Activated naive CD4-positive, alpha-beta T cell treated with anti-CD3 and anti-CD28 coated beads, Interleukin-2, amount 50 U/mL, for 16 hours (primary cell): ENCODE results near the gene OR2V2.

Experiments used
- DNase-seq: peaks from one replicate; pipeline ENCODE4 v3.0.0-alpha.2; 2020

OR2V2 gene

GRCh38 chr5:181149806-181150733 lies 2.7 kb downstream of the OR2V2 start:
- DNase-seq: no peak

- no peak for DNase-seq
These were observed 3.8 kb downstream of the OR2V2 start for GRCh38 chr5:181151146-181151545.

GRCh38 chr5:181152406-181152805 lies 5.0 kb downstream of the OR2V2 start:
- DNase-seq: no peak

- no peak for DNase-seq
These were observed 6.4 kb downstream of the OR2V2 start for GRCh38 chr5:181153814-181154213.

- DNase-seq: no peak
These were observed 9.4 kb downstream of the OR2V2 start for GRCh38 chr5:181156758-181157157.

GRCh38 chr5:181158869-181159268 lies 11.5 kb downstream of the OR2V2 start:
- DNase-seq: no peak

- peak; percentile 91 for DNase-seq
These were observed 12.1 kb downstream of the OR2V2 start for GRCh38 chr5:181159286-181160151.

- DNase-seq: peak; percentile 77
These were observed 12.9 kb downstream of the OR2V2 start for GRCh38 chr5:181160152-181160754.

GRCh38 chr5:181160755-181161533 lies 13.6 kb downstream of the OR2V2 start:
- DNase-seq: peak; percentile 46

- no peak for DNase-seq
These were observed 14.3 kb downstream of the OR2V2 start for GRCh38 chr5:181161534-181162175.

- DNase-seq: no peak
These were observed 16.2 kb downstream of the OR2V2 start for GRCh38 chr5:181163487-181164075.

GRCh38 chr5:181164076-181164952 lies 16.9 kb downstream of the OR2V2 start:
- no peak for DNase-seq

- DNase-seq: no peak
These were observed 19.7 kb downstream of the OR2V2 start for GRCh38 chr5:181166812-181167733.

- DNase-seq: no peak
These were observed 20.6 kb downstream of the OR2V2 start for GRCh38 chr5:181167814-181168488.

- DNase-seq: no peak
These were observed 21.3 kb downstream of the OR2V2 start for GRCh38 chr5:181168595-181169118.

- DNase-seq: peak; percentile 70
These were observed 22.3 kb downstream of the OR2V2 start for GRCh38 chr5:181169459-181170236.

GRCh38 chr5:181170237-181170825 lies 22.9 kb downstream of the OR2V2 start:
- no peak for DNase-seq
